Common myeloid progenitor, CD34-positive (primary cell): Measurements from ENCODE around the gene NT5E.

ENCODE experiments used
- CTCF ChIA-PET: fragments of 350-600 bp; sonication (Branson Sonifier 250); formaldehyde crosslinking; loops from one replicate; lab custom pipeline; 2021; ENCODE audit warnings: antibody characterized with exemption; lab: Charles Lee
- POLR2A ChIA-PET: fragments of 350-600 bp; sonication (Branson Sonifier 250); formaldehyde crosslinking; loops from one replicate; lab custom pipeline; 2021; ENCODE audit warnings: antibody characterized with exemption; lab: Charles Lee
- DNase-seq, 3 donors: peaks; one replicate each; pipeline versions ENCODE4 v3.0.0 to v3.0.0-alpha.2; 2013
- H3K27ac ChIP-seq, 2 experiments: 1 replicate in 1 of 2; 2 replicates in 1 of 2; pipeline ENCODE4 v1.7.0; 2013; ENCODE audit warnings: inconsistent platforms in 2 of 2, low read length in 2 of 2, mild to moderate bottlenecking in 2 of 2, low read depth in 1 of 2, moderate library complexity in 1 of 2; ENCODE audit not compliant: severe bottlenecking in 2 of 2, insufficient read depth in 1 of 2, poor library complexity in 1 of 2
- H3K27me3 ChIP-seq, 5 experiments: replicated peaks in 2 of 5; 1 replicate in 3 of 5; 2 replicates in 2 of 5; pipeline versions ENCODE4 v1.6.1 to v1.7.0; 2013; ENCODE audit warnings: low read length in 4 of 5, mild to moderate bottlenecking in 2 of 5, moderate library complexity in 2 of 5, inconsistent platforms in 1 of 5; ENCODE audit not compliant: insufficient read depth in 5 of 5, control insufficient read depth in 4 of 5
- H3K36me3 ChIP-seq, 4 experiments: 1 replicate in 2 of 4; 2 replicates in 2 of 4; pipeline versions ENCODE4 v1.6.1 to v1.7.0; 2013; ENCODE audit warnings: low read length in 3 of 4, control low read depth in 1 of 4, mild to moderate bottlenecking in 1 of 4; ENCODE audit not compliant: control insufficient read depth in 4 of 4, insufficient read depth in 4 of 4
- H3K4me1 ChIP-seq, 4 experiments: 1 replicate in 3 of 4; 2 replicates in 1 of 4; pipeline versions ENCODE4 v1.6.1 to v1.7.1; 2013; ENCODE audit warnings: low read length in 3 of 4, mild to moderate bottlenecking in 3 of 4, control low read depth in 1 of 4, inconsistent platforms in 1 of 4, moderate library complexity in 1 of 4; ENCODE audit not compliant: control insufficient read depth in 4 of 4, insufficient read depth in 4 of 4; ENCODE audit errors: control extremely low read depth in 1 of 4
- H3K4me3 ChIP-seq, 7 experiments: 1 replicate in 4 of 7; 2 replicates in 3 of 7; pipeline versions ENCODE4 v1.5.1 to v1.7.0; 2013; ENCODE audit warnings: mild to moderate bottlenecking in 7 of 7, low read length in 6 of 7, moderate library complexity in 6 of 7, inconsistent platforms in 2 of 7, low read depth in 2 of 7, control low read depth in 1 of 7; ENCODE audit not compliant: insufficient read depth in 4 of 7, control insufficient read depth in 1 of 7; ENCODE audit errors: extremely low read depth in 1 of 7
- H3K9me3 ChIP-seq, 5 experiments: 1 replicate in 4 of 5; 2 replicates in 1 of 5; pipeline versions ENCODE4 v1.6.1 to v1.7.1; 2013; ENCODE audit warnings: low read length in 4 of 5, mild to moderate bottlenecking in 2 of 5, inconsistent platforms in 1 of 5, low read depth in 1 of 5, moderate library complexity in 1 of 5; ENCODE audit not compliant: control insufficient read depth in 4 of 5, insufficient read depth in 2 of 5; ENCODE audit errors: control extremely low read depth in 1 of 5
- whole genome bisulfite sequencing: methylation state at CpG from one replicate; pipeline ENCODE4 v1.1.5; 2013; ENCODE audit not compliant: insufficient coverage; 5-methylcytosine and 5-hydroxymethylcytosine counted together

The NT5E gene

DNA sequence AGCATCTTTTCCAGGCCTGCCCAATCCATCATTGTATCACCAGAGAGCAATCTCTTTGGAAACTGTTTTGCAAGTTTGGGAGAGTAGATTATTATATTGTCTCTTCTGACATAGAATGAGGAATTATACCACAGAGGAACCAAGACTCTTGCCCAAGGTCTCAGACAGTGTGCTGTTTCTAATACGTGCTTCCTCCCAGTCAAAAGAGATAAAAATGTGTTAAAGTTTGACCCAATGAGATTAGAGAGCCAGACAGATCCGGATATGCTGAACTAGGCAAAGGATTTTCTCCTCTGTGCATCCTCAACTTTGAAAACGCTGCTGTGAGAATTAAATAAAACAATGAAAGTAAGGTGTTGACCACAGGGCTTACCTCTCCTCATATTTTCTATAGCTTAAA, 18.6 kb upstream of the NT5E start:
- peaks cover 0 to 7% (median 4%) of the 10 kb centered on the region in 5 experiments for H3K9me3 ChIP-seq
- no peak overlapping the region for H3K4me3 ChIP-seq
- H3K36me3 ChIP-seq, result no peaks in the 10 kb centered on the region
- 43% methylated on average over 2 of the region's 3 CpGs for WGBS
- no peaks in the 10 kb centered on the region for H3K4me1 ChIP-seq
- ChIA-PET CTCF (interaction anchor here (1.2 to 1.6 kb wide), 2 partner anchors 13 to 20 kb away, joined by 3 read pairs; no protein-coding TSS in a partner anchor), POLR2A (interaction anchor here (0.7 kb wide), 1 partner anchor 9 kb away, joined by 5 read pairs; no protein-coding TSS in a partner anchor)
- no peak for DNase-seq
- H3K27me3 ChIP-seq, result no peaks in the 10 kb centered on the region
- no peak overlapping the region for H3K27ac ChIP-seq

GRCh38 chr6:85432554-85432953, 17.3 kb upstream of the NT5E start:
- peaks cover 0 to 2% (median 0%) of the 10 kb centered on the region in 5 experiments for H3K9me3 ChIP-seq
- whole genome bisulfite sequencing, result no CpG with 5 or more reads among the region's 1 CpG
- ChIA-PET CTCF (interaction anchor here (1.1 kb wide), 1 partner anchor 10 kb away, joined by 3 read pairs; no protein-coding TSS in a partner anchor), POLR2A (no interaction called here)
- H3K27ac ChIP-seq, result no peak overlapping the region
- H3K36me3 ChIP-seq, result no peaks in the 10 kb centered on the region
- no peak for DNase-seq
- H3K4me3 ChIP-seq, result no peak overlapping the region
- no peaks in the 10 kb centered on the region for H3K27me3 ChIP-seq
- no peaks in the 10 kb centered on the region for H3K4me1 ChIP-seq

DNA sequence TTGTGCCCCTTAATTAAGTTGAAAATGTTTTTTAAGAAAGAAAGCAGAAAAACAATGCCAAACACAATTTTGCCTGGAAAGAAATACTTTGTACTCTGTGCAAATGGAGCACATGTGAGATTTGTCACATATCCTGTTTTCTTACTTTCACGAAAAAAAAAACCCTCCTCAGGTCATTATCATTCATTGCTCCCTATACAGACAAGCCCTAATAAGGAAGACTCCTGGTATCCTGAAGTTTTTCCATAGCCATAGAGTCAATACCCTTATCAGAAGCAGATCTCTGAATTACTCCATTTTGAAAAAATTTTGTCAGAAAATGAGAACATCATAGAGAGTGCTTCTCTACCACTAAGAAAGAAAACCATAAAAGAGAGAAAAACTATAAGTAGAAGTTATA, 14.0 kb upstream of the NT5E start:
- Histone ChIP-seq H3K36me3 (no peaks in the 10 kb centered on the region), H3K27me3 (no peaks in the 10 kb centered on the region), H3K9me3 (peaks cover 0 to 4% (median 0%) of the 10 kb centered on the region in 5 experiments), H3K4me3 (no peak overlapping the region), H3K27ac (no peak overlapping the region), H3K4me1 (no peaks in the 10 kb centered on the region)
- no peak for DNase-seq
- ChIA-PET POLR2A (no interaction called here), CTCF (no interaction called here)
- WGBS, result 30% methylated on average over 1 of the region's 1 CpG

- CTCF ChIA-PET, result no interaction called here
- no peaks in the 10 kb centered on the region for H3K27me3 ChIP-seq
- H3K27ac ChIP-seq, result no peak overlapping the region
- POLR2A ChIA-PET, result no interaction called here
- WGBS, result 100% methylated on average over 1 of the region's 1 CpG
- H3K4me1 ChIP-seq, result no peaks in the 10 kb centered on the region
- H3K4me3 ChIP-seq, result no peak overlapping the region
- no peak for DNase-seq
- H3K36me3 ChIP-seq, result no peaks in the 10 kb centered on the region
- H3K9me3 ChIP-seq, result peaks cover 0 to 4% (median 0%) of the 10 kb centered on the region in 5 experiments
Measured at GRCh38 chr6:85436411-85436810, 13.5 kb upstream of the NT5E start.

DNA sequence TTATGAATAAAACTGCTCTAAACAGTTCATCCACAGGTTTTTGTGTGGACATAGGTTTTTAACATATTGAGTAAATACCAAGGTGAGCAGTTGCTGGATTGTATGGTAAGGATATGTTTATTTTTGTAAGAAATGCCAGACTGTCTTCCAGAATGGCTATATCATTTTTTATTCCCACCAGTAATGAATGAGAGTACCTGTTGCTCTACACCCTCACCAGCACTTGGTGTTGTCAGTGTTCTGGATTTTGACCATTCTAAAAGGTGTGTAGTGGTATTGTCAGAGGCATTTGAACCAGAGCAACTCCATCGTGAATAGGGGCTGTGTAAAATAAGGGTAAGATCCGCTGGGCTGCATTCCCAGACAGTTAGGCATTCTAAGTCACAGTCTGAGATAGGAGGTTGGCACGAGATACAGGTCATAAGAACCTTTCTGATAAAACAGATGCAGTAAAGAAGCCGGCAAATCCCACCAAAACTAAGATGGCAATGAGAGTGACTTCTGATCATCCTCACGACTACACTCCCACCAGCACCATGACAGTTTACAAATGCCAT, 12.9 kb upstream of the NT5E start:
- H3K27ac ChIP-seq, result no peak overlapping the region
- 97% methylated on average over 5 of the region's 5 CpGs for WGBS

GRCh38 chr6:85443349-85444117, 6.3 kb upstream of the NT5E start:
- no CpG with 5 or more reads among the region's 1 CpG for WGBS
- no peak overlapping the region for H3K27ac ChIP-seq
- ChIA-PET CTCF (interaction anchor here (1.0 to 1.4 kb wide), 4 partner anchors 8 to 39 kb away, joined by 3 to 4 read pairs (median 3); no protein-coding TSS in a partner anchor), POLR2A (no interaction called here)
- H3K4me3 ChIP-seq, result no peak overlapping the region
- DNase-seq, result no peak
- H3K27me3 ChIP-seq, result peaks cover 0 to 30% (median 14%) of the 10 kb centered on the region in 5 experiments
- no peaks in the 10 kb centered on the region for H3K4me1 ChIP-seq
- H3K36me3 ChIP-seq, result no peaks in the 10 kb centered on the region
- peaks cover 0 to 11% (median 6%) of the 10 kb centered on the region in 5 experiments for H3K9me3 ChIP-seq

More for the DNA sequence above, 12.9 kb upstream of the NT5E start:
- DNase-seq, result no peak
- Histone ChIP-seq H3K4me3 (no peak overlapping the region), H3K27me3 (peaks cover 0 to 1% (median 0%) of the 10 kb centered on the region in 5 experiments), H3K9me3 (peaks cover 0 to 7% (median 3%) of the 10 kb centered on the region in 5 experiments), H3K4me1 (no peaks in the 10 kb centered on the region), H3K36me3 (no peaks in the 10 kb centered on the region)
- POLR2A ChIA-PET, result no interaction called here
- CTCF ChIA-PET, result no interaction called here

GRCh38 chr6:85449388-85449817, 480 bp upstream of the NT5E start:
- Histone ChIP-seq H3K4me1 (peaks cover 4 to 16% (median 14%) of the 10 kb centered on the region in 4 experiments), H3K27ac (no peak overlapping the region), H3K36me3 (no peaks in the 10 kb centered on the region), H3K4me3 (peak overlapping the region in 6 of 7 experiments; percentile 40 to 70 (median 60)), H3K9me3 (no peaks in the 10 kb centered on the region), H3K27me3 (peaks cover 10 to 87% (median 56%) of the 10 kb centered on the region in 5 experiments)
- ChIA-PET CTCF (interaction anchor here (1.5 to 3.0 kb wide), 2 partner anchors 8 to 14 kb away, joined by 3 to 14 read pairs; no protein-coding TSS in a partner anchor), POLR2A (no interaction called here)
- under 1% methylated on average over 21 of the region's 24 CpGs for WGBS
- peak in 2 of 3 donors; percentile 39 to 44 for DNase-seq
